ENCODE results near the gene BLVRA.

BLVRA gene

DNA sequence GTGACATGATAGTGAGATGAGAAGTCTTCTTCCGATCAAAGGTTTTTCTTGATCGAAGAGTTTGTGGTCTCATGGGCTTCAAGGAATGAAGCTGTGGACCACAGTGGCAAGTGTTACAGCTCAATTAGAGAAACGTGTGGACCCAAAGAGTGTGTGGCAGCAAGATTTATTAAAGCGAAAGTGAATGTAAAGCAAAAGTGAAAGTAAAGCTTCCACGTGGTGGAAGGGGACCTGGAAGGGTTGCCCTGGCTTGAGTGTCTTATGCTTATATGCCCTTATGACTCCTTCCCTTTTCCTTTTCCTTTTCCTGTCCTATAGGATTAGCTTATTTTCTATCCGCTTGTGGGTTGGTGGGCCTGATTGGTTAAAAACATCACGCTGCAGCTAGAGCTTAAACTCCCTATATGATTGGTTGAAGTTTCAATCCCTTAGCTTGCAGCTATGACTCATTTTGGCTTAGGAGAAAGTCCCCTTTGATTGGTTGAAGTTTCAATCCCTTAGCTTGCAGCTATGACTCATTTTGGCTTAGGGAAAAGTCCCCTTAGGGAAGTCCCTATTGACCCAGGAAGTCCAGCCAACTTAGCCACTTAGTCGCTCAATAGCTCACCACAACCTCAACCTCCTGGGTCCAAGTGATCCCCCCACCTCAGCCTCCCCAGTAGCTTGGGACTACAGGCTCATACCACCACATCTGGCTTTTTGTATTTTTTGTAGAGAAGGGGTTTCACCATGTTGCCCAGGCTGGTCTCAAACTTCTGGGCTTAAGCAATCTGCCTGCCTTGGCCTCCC lies 76.2 kb downstream of the BLVRA start:
- Mint-ChIP-seq H3K4me3 (peak overlapping the region; percentile 67), H3K36me3 (ENCODE audit: low read depth) (peaks cover 7% of the 10 kb centered on the region), H3K4me1 (ENCODE audit: low read depth) (peaks cover 33% of the 10 kb centered on the region), H3K27me3 (no peaks in the 10 kb centered on the region), H3K9me3 (peaks cover 6% of the 10 kb centered on the region), H3K27ac (peak overlapping the region; percentile 95)
- peak; percentile 69 for DNase-seq

DNA sequence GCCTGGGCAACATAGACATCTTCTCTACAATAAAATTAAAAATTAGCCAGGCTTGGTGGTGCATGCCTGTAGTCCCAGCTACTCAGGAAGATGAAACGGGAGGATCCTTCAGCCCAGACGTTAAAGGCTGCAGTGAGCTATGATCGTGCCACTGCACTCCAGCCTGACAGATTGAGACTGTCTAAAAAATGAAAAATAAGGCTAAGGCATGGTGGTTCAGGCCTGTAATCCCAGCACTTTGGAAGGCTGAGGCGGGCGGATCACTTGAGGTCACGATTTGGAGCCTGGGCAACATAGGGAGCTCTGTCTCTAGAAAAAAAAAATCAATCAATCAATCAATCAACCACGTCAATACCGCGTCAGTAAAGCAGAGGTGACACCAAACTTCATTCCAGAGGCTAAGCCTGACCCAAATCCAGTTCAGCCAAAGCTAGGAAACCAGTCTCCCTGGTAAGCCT lies 79.8 kb downstream of the BLVRA start:
- H3K4me3 Mint-ChIP-seq: no peak overlapping the region

DNA sequence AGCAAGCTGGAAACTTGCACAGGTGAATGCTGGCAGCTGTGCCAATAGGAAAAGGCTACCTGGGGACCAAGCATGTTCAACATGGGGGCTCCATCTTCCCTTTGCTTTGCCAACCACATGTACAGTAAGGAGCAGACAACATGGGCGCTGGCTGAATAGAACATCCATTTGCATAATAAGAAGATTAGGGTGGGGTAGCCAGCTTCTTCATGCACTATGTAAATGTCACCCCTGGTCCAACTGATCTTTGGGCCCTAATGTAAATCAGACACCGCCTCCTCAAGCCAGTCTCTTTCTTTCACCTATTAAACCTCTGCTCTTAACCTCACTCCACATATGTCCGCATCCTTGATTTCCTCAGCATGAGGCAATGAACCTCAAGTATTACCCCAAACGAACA lies 84.8 kb downstream of the BLVRA start:
- no peak overlapping the region for H3K27ac Mint-ChIP-seq
- peaks cover 7% of the 10 kb centered on the region for H3K27me3 Mint-ChIP-seq
- DNase-seq: no peak
- H3K36me3 Mint-ChIP-seq (ENCODE audit: low read depth): no peaks in the 10 kb centered on the region
- H3K4me3 Mint-ChIP-seq: no peak overlapping the region
- peaks cover 8% of the 10 kb centered on the region for H3K4me1 Mint-ChIP-seq (ENCODE audit: low read depth)
- H3K9me3 Mint-ChIP-seq: no peaks in the 10 kb centered on the region

More for the DNA sequence above, 79.8 kb downstream of the BLVRA start:
- Mint-ChIP-seq H3K9me3 (peaks cover 6% of the 10 kb centered on the region), H3K4me1 (ENCODE audit: low read depth) (peaks cover 26% of the 10 kb centered on the region), H3K36me3 (ENCODE audit: low read depth) (peaks cover 7% of the 10 kb centered on the region), H3K27ac (peak overlapping the region; percentile 69), H3K27me3 (no peaks in the 10 kb centered on the region)
- DNase-seq: no peak

- peaks cover 7% of the 10 kb centered on the region for H3K27me3 Mint-ChIP-seq
- H3K9me3 Mint-ChIP-seq: no peaks in the 10 kb centered on the region
- no peak overlapping the region for H3K4me3 Mint-ChIP-seq
- H3K36me3 Mint-ChIP-seq (ENCODE audit: low read depth): no peaks in the 10 kb centered on the region
- no peak overlapping the region for H3K27ac Mint-ChIP-seq
- H3K4me1 Mint-ChIP-seq (ENCODE audit: low read depth): no peaks in the 10 kb centered on the region
- DNase-seq: no peak
Observed at GRCh38 chr7:43844257-43844656, 85.8 kb downstream of the BLVRA start.

DNA sequence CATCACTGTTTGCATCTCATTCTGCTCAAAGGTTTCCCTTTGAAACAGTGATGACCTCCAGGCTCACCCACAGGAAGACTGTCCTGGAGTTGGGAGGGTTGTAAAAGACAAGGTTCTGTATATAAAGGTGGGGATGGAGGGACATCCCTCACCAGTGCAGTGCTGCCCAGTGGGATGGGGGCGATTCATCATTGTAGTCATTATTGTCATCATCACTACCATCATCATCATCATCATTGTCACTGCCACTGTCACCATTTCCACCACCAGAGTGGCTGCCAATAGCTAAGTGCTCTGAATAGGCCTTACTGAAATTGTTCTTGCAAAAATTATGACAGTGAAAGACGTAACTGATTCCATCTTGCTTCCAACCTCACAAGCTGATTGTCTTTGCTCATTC lies 86.2 kb downstream of the BLVRA start:
- no peak overlapping the region for H3K4me3 Mint-ChIP-seq
- no peak for DNase-seq
- no peaks in the 10 kb centered on the region for H3K4me1 Mint-ChIP-seq (ENCODE audit: low read depth)
- H3K27ac Mint-ChIP-seq: no peak overlapping the region
- no peaks in the 10 kb centered on the region for H3K36me3 Mint-ChIP-seq (ENCODE audit: low read depth)
- H3K27me3 Mint-ChIP-seq: peaks cover 7% of the 10 kb centered on the region
- H3K9me3 Mint-ChIP-seq: no peaks in the 10 kb centered on the region

DNA sequence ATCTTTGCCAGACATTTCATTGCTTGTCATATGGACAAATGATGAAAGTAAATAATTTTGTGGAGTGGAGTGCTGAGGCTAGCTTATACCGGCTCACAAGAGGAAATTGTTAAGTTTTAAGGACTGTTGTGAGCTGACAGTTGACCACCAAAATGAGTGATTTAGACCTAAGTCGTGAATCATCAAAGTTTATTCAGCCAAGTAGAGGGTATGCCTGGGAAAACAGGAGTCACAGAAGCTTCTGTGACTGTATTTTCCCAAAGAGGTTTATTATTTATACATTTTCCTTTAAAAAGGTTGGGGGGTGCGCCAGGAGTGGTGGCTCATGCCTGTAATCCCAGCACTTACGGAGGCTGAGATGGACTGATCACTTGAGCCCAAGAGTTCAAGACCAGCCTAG lies 89.0 kb downstream of the BLVRA start:
- no peaks in the 10 kb centered on the region for H3K9me3 Mint-ChIP-seq

GRCh38 chr7:43849047-43849446 lies 90.6 kb downstream of the BLVRA start:
- no peaks in the 10 kb centered on the region for H3K36me3 Mint-ChIP-seq (ENCODE audit: low read depth)
- no peak for DNase-seq
- no peak overlapping the region for H3K4me3 Mint-ChIP-seq
- H3K27ac Mint-ChIP-seq: no peak overlapping the region
- H3K27me3 Mint-ChIP-seq: peaks cover 7% of the 10 kb centered on the region
- no peaks in the 10 kb centered on the region for H3K9me3 Mint-ChIP-seq
- no peaks in the 10 kb centered on the region for H3K4me1 Mint-ChIP-seq (ENCODE audit: low read depth)

More for the DNA sequence above, 89.0 kb downstream of the BLVRA start:
- H3K27ac Mint-ChIP-seq: no peak overlapping the region
- no peaks in the 10 kb centered on the region for H3K4me1 Mint-ChIP-seq (ENCODE audit: low read depth)
- H3K27me3 Mint-ChIP-seq: peaks cover 7% of the 10 kb centered on the region
- no peaks in the 10 kb centered on the region for H3K36me3 Mint-ChIP-seq (ENCODE audit: low read depth)
- no peak for DNase-seq
- no peak overlapping the region for H3K4me3 Mint-ChIP-seq

DNA sequence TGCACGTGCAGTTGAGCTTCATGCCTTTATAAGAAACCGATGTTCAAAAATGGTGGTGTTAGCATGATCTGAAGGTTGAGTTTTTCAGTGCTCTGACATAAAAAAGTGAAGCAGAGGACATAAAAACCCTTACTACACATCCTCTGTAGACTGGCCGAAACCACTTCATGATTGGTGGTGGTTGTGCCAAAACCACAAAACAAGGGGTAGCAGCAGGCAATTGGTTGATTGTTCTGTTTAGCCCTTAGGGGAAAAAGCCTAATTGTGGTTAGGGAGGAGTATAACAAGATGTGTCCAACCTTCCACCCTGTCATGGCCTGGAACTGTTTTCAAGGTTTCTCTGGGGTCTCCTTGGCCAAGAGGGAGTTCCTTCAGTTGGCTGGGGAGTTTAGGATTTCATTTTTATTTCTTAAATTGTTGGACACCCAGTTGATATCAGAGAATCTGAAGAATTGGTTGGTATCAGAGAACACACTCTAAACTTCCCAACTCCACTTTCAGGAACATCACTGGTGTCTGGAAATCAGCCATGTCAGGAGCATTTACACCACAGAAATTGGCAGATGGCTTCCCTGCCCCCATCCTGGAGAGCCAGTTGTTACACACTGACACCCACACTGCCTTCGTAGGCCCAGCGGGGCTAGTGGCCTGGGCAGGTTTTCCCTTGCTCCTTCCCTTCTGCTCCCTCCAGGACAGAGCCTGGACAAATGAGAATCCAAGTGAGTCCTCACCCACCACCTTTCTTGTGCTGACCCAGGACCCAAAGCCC lies 92.1 kb downstream of the BLVRA start:
- no peaks in the 10 kb centered on the region for H3K4me1 Mint-ChIP-seq (ENCODE audit: low read depth)
- H3K9me3 Mint-ChIP-seq: no peaks in the 10 kb centered on the region
- no peak overlapping the region for H3K27ac Mint-ChIP-seq
- no peak overlapping the region for H3K4me3 Mint-ChIP-seq
- DNase-seq: no peak
- peaks cover 6% of the 10 kb centered on the region for H3K27me3 Mint-ChIP-seq
- H3K36me3 Mint-ChIP-seq (ENCODE audit: low read depth): no peaks in the 10 kb centered on the region

- H3K4me3 Mint-ChIP-seq: no peak overlapping the region
- no peak for DNase-seq
- no peaks in the 10 kb centered on the region for H3K9me3 Mint-ChIP-seq
- H3K36me3 Mint-ChIP-seq (ENCODE audit: low read depth): no peaks in the 10 kb centered on the region
- no peak overlapping the region for H3K27ac Mint-ChIP-seq
- H3K27me3 Mint-ChIP-seq: peaks cover 3% of the 10 kb centered on the region
- no peaks in the 10 kb centered on the region for H3K4me1 Mint-ChIP-seq (ENCODE audit: low read depth)
Observed at GRCh38 chr7:43851805-43852204, 93.3 kb downstream of the BLVRA start.

GRCh38 chr7:43855176-43855575 lies 96.7 kb downstream of the BLVRA start:
- no peaks in the 10 kb centered on the region for H3K4me1 Mint-ChIP-seq (ENCODE audit: low read depth)
- H3K9me3 Mint-ChIP-seq: no peaks in the 10 kb centered on the region
- H3K36me3 Mint-ChIP-seq (ENCODE audit: low read depth): no peaks in the 10 kb centered on the region
- H3K27me3 Mint-ChIP-seq: no peaks in the 10 kb centered on the region
- H3K4me3 Mint-ChIP-seq: no peak overlapping the region
- no peak for DNase-seq
- no peak overlapping the region for H3K27ac Mint-ChIP-seq

DNA sequence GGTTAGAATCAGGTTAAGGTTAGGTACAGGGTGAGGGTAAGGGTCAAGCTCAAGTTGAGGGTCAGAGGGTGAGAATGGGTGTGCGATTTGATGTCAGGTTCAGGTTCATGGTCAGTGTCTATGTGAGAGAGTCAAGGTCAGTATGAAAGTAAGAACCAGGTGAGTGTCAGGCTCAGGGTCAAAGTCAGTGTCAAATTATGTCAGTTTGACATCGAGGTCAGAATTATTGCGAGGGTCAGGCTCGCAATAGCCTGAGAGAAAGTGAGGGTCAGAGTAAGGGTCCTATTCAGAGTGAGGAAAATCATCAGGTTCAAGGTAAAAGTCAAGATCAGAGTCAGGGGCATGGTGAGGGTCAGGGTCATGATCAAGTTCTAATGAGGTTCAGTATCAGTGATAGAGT lies 97.8 kb downstream of the BLVRA start:
- DNase-seq: no peak
- Mint-ChIP-seq H3K9me3 (no peaks in the 10 kb centered on the region), H3K36me3 (ENCODE audit: low read depth) (no peaks in the 10 kb centered on the region), H3K27ac (no peak overlapping the region), H3K4me3 (no peak overlapping the region), H3K27me3 (no peaks in the 10 kb centered on the region), H3K4me1 (ENCODE audit: low read depth) (no peaks in the 10 kb centered on the region)
